ENCODE results near the gene FOSL1. TPM values are rescaled to one million over a fixed set of nuclear protein-coding genes. Genes with fewer than 3 reads are reported as not detected.

Gene FOSL1
- total RNA-seq, 1 experiment from 2014 or later = 186 TPM

- DNase-seq (ENCODE audit: low read depth, low spot score) (no peak), ATAC-seq (no peak)
- POLR2A ChIA-PET = no interaction called here
- Histone ChIP-seq H3K36me3 (ENCODE audit: control insufficient read depth, insufficient read depth, low read length) (no peaks in the 10 kb centered on the region; the same call in 1 of the 2 replicates), H3K4me1 (ENCODE audit: control insufficient read depth, insufficient read depth, low read length) (peaks cover 16% of the 10 kb centered on the region), H3K4me3 (ENCODE audit: low read depth in 2 of 2, low read length in 2 of 2) (no peak overlapping the region), H3K9me3 (ENCODE audit: control insufficient read depth, insufficient read depth, low read depth, low read length) (no peaks in the 10 kb centered on the region), H3K27ac (ENCODE audit: low read length) (peak overlapping the region; percentile 58), H3K27me3 (ENCODE audit: control insufficient read depth, insufficient read depth, low read length) (no peaks in the 10 kb centered on the region)
- CTCF ChIA-PET = no interaction called here
- in situ Hi-C loops (cut with HindIII; ENCODE audit: low pct_unique_long_range_greater_than_20kb, low sequenced_read_pairs) (no loop called here), intact Hi-C loops (cut with micrococcal nuclease; ENCODE audit: unreplicated experiment) (no loop called here)
- TF ChIP-seq, protein P1, sequence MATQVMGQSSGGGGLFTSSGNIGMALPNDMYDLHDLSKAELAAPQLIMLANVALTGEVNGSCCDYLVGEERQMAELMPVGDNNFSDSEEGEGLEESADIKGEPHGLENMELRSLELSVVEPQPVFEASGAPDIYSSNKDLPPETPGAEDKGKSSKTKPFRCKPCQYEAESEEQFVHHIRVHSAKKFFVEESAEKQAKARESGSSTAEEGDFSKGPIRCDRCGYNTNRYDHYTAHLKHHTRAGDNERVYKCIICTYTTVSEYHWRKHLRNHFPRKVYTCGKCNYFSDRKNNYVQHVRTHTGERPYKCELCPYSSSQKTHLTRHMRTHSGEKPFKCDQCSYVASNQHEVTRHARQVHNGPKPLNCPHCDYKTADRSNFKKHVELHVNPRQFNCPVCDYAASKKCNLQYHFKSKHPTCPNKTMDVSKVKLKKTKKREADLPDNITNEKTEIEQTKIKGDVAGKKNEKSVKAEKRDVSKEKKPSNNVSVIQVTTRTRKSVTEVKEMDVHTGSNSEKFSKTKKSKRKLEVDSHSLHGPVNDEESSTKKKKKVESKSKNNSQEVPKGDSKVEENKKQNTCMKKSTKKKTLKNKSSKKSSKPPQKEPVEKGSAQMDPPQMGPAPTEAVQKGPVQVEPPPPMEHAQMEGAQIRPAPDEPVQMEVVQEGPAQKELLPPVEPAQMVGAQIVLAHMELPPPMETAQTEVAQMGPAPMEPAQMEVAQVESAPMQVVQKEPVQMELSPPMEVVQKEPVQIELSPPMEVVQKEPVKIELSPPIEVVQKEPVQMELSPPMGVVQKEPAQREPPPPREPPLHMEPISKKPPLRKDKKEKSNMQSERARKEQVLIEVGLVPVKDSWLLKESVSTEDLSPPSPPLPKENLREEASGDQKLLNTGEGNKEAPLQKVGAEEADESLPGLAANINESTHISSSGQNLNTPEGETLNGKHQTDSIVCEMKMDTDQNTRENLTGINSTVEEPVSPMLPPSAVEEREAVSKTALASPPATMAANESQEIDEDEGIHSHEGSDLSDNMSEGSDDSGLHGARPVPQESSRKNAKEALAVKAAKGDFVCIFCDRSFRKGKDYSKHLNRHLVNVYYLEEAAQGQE (IDR thresholded peaks at IDR 0.05; ENCODE audit: insufficient read depth in 1 of 2, low read depth in 2 of 2, low read length in 1 of 2) = no peak
- TF ChIP-seq POLR2AphosphoS5 (IDR thresholded peaks at IDR 0.05; ENCODE audit: low read depth, low read length) = 0 out of 2 replicates have a peak, but pooled peaks have one; percentile 33
- TF ChIP-seq SIN3A (IDR thresholded peaks at IDR 0.05; ENCODE audit: borderline replicate concordance, insufficient read depth, low read depth, low read length) = no peak
- TF ChIP-seq TCF7L2 (IDR thresholded peaks at IDR 0.05; ENCODE audit: low read depth, low read length) = no peak
- TF ChIP-seq, protein P2, sequence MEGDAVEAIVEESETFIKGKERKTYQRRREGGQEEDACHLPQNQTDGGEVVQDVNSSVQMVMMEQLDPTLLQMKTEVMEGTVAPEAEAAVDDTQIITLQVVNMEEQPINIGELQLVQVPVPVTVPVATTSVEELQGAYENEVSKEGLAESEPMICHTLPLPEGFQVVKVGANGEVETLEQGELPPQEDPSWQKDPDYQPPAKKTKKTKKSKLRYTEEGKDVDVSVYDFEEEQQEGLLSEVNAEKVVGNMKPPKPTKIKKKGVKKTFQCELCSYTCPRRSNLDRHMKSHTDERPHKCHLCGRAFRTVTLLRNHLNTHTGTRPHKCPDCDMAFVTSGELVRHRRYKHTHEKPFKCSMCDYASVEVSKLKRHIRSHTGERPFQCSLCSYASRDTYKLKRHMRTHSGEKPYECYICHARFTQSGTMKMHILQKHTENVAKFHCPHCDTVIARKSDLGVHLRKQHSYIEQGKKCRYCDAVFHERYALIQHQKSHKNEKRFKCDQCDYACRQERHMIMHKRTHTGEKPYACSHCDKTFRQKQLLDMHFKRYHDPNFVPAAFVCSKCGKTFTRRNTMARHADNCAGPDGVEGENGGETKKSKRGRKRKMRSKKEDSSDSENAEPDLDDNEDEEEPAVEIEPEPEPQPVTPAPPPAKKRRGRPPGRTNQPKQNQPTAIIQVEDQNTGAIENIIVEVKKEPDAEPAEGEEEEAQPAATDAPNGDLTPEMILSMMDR (IDR thresholded peaks at IDR 0.05) = no peak
- BruUV-seq (replicated peaks) = no TSS peak
Measured at GRCh38 chr11:65867284-65868071, 32.7 kb downstream of the FOSL1 start.

GRCh38 chr11:65866509-65867283 lies 33.5 kb downstream of the FOSL1 start:
- TF ChIP-seq TCF7L2 (IDR thresholded peaks at IDR 0.05; ENCODE audit: low read depth, low read length) = no peak
- TF ChIP-seq POLR2AphosphoS5 (IDR thresholded peaks at IDR 0.05; ENCODE audit: low read depth, low read length) = peak; percentile 34; the same call in 1 of the 2 replicates
- intact Hi-C loops (cut with micrococcal nuclease; ENCODE audit: unreplicated experiment) (no loop called here), in situ Hi-C loops (cut with HindIII; ENCODE audit: low pct_unique_long_range_greater_than_20kb, low sequenced_read_pairs) (no loop called here)
- no TSS peak for BruUV-seq (replicated peaks)
- Histone ChIP-seq H3K36me3 (ENCODE audit: control insufficient read depth, insufficient read depth, low read length) (no peaks in the 10 kb centered on the region; the same call in 1 of the 2 replicates), H3K9me3 (ENCODE audit: control insufficient read depth, insufficient read depth, low read depth, low read length) (no peaks in the 10 kb centered on the region), H3K27me3 (ENCODE audit: control insufficient read depth, insufficient read depth, low read length) (no peaks in the 10 kb centered on the region), H3K4me1 (ENCODE audit: control insufficient read depth, insufficient read depth, low read length) (peaks cover 24% of the 10 kb centered on the region), H3K27ac (ENCODE audit: low read length) (peak overlapping the region; percentile 58), H3K4me3 (ENCODE audit: low read depth in 2 of 2, low read length in 2 of 2) (no peak overlapping the region)
- ATAC-seq (no peak), DNase-seq (ENCODE audit: low read depth, low spot score) (no peak)
- CTCF ChIA-PET = no interaction called here
- POLR2A ChIA-PET = interaction anchor here (0.6 kb wide), 1 partner anchor 31 kb away, joined by 3 read pairs; no protein-coding TSS in a partner anchor
